Calu3 (cell line): ENCODE measurements around the gene SOX12. TPM values are rescaled to one million over a fixed set of nuclear protein-coding genes. Genes with fewer than 3 reads are reported as not detected.

Source experiments
- BruUV-seq: library from RNA; stranded (reverse); fragments of 400-500 nt; replicated peaks from 2 replicates; lab custom pipeline; 2021; lab: Mats Ljungman, UMichigan
- CTCF ChIA-PET: fragments of 300-600 bp; sonication (Branson Sonifier 250); formaldehyde crosslinking; loops from one replicate; lab custom pipeline; 2022; ENCODE audit warnings: antibody characterized with exemption; lab: Charles Lee
- DNase-seq: peaks from one replicate; pipeline ENCODE4 v3.0.0; 2022
- H3K27ac Mint-ChIP-seq: one replicate; pipeline ENCODE4 v1.8.0; 2022; ENCODE audit warnings: mixed read lengths; ENCODE audit not compliant: unreplicated experiment
- H3K27me3 Mint-ChIP-seq: one replicate; pipeline ENCODE4 v1.8.0; 2022; ENCODE audit warnings: mixed read lengths; ENCODE audit not compliant: unreplicated experiment
- H3K36me3 Mint-ChIP-seq: one replicate; pipeline ENCODE4 v1.8.0; 2022; ENCODE audit warnings: mild to moderate bottlenecking, moderate library complexity, mixed read lengths; ENCODE audit not compliant: insufficient read depth, unreplicated experiment
- H3K4me1 Mint-ChIP-seq: one replicate; pipeline ENCODE4 v1.8.0; 2022; ENCODE audit warnings: mild to moderate bottlenecking, low read depth, mixed read lengths; ENCODE audit not compliant: unreplicated experiment
- H3K4me3 Mint-ChIP-seq: one replicate; pipeline ENCODE4 v1.8.0; 2022; ENCODE audit warnings: mild to moderate bottlenecking, low read depth, moderate library complexity, mixed read lengths; ENCODE audit not compliant: unreplicated experiment
- H3K9me3 Mint-ChIP-seq: one replicate; pipeline ENCODE4 v1.8.0; 2022; ENCODE audit warnings: low read depth, mixed read lengths; ENCODE audit not compliant: unreplicated experiment
- CTCF ChIP-seq: fragments of 200-600 bp; IDR thresholded peaks from one replicate; pipeline ENCODE4 v1.8.0; 2022; ENCODE audit warnings: antibody characterized with exemption; ENCODE audit not compliant: unreplicated experiment
- intact Hi-C: fragments of 100-400 bp; cut with micrococcal nuclease; formaldehyde crosslinking; loops from one replicate; pipeline ENCODE4 v1.10.0; 2022; ENCODE audit not compliant: unreplicated experiment
- total RNA-seq: library from RNA; stranded (reverse); gene quantifications from 2 replicates; pipeline ENCODE4 v1.2.3, GENCODE V29; 2022

Gene SOX12
- total RNA-seq, 1 experiment from 2014 or later, result 13.6 TPM

- Mint-ChIP-seq H3K27me3 (no peaks in the 10 kb centered on the region), H3K4me3 (no peak overlapping the region), H3K4me1 (peaks cover 12% of the 10 kb centered on the region), H3K27ac (no peak overlapping the region), H3K36me3 (no peaks in the 10 kb centered on the region), H3K9me3 (no peaks in the 10 kb centered on the region)
- intact Hi-C loops, result no loop called here
- BruUV-seq, result no TSS peak
- no peak for DNase-seq
- no peak for TF ChIP-seq CTCF
- CTCF ChIA-PET, result no interaction called here
Measured at GRCh38 chr20:288956-289692, 36.2 kb upstream of the SOX12 start.

GRCh38 chr20:289693-290083 lies 35.7 kb upstream of the SOX12 start:
- no peak for DNase-seq

DNA sequence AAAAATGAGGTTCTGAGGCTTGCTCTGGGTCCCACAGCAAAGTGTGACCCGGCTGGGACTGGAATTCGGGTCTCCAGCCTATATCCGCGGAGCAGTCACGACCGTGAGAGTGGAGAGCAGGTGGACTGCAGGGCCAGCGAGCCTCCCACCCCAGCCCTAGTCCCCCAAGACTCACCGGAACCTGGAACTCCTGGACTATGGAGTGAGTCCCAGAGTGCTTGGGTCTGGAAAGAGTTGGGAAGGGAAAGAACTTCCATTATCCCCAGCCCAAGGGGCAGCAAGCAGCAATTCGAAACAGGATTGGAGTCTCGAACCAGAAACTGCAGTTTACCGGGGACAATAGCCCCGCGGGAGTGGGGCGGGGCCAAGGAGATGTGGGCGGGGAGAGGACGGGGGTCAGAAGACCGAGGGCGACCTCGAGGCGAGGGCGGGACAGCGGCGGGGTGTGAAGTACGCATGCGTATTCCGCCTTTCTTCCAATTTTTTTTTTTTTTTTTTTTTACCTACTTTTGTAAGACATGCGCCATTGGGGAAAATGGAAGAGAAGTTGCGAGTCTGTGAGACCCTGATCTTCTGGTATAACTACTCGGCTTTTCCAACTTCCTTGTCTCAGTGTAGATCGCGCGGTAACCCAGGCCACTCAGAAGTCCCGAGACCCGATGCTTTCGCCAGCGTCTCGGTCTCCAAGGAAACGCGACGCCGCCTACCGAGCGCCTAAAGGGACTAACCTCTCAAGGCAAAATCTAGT lies 35.1 kb upstream of the SOX12 start, which contains the start of gene C20orf96:
TSS of gene C20orf96 (minus strand) at position 667 of the 748 bp plus-strand sequence. CDS start at position 527, 140 bp downstream.
- intact Hi-C loops, result no loop called here
- no peaks in the 10 kb centered on the region for H3K9me3 Mint-ChIP-seq
- H3K27ac Mint-ChIP-seq, result no peak within 1 kb of the TSS
- H3K27me3 Mint-ChIP-seq, result no peaks in the 10 kb centered on the region
- no peak within 1 kb of the TSS for H3K4me3 Mint-ChIP-seq
- BruUV-seq, result TSS peak; percentile 46
- no peak for TF ChIP-seq CTCF
- peak; percentile 85 for DNase-seq
- CTCF ChIA-PET, result no interaction called here
- no peaks in the 10 kb centered on the region for H3K36me3 Mint-ChIP-seq
- H3K4me1 Mint-ChIP-seq, result peaks cover 12% of the 10 kb centered on the region

More at GRCh38 chr20:289693-290083, 35.7 kb upstream of the SOX12 start:
- intact Hi-C loops, result no loop called here
- Mint-ChIP-seq H3K36me3 (no peaks in the 10 kb centered on the region), H3K27me3 (no peaks in the 10 kb centered on the region), H3K9me3 (no peaks in the 10 kb centered on the region), H3K4me1 (peaks cover 12% of the 10 kb centered on the region), H3K4me3 (no peak overlapping the region), H3K27ac (no peak overlapping the region)
- TF ChIP-seq CTCF, result no peak
- no TSS peak for BruUV-seq
- CTCF ChIA-PET, result no interaction called here

- Mint-ChIP-seq H3K36me3 (peaks cover 29% of the 10 kb centered on the region), H3K4me1 (peaks cover 28% of the 10 kb centered on the region), H3K9me3 (no peaks in the 10 kb centered on the region), H3K4me3 (no peak overlapping the region), H3K27me3 (no peaks in the 10 kb centered on the region), H3K27ac (no peak overlapping the region)
- no peak for DNase-seq
- no TSS peak for BruUV-seq
- CTCF ChIA-PET, result no interaction called here
- no peak for TF ChIP-seq CTCF
- intact Hi-C loops, result no loop called here
Measured at GRCh38 chr20:294602-295001, 30.8 kb upstream of the SOX12 start.
